ENCODE results near the gene KIF19. TPM values are rescaled to one million over a fixed set of nuclear protein-coding genes. Genes with fewer than 3 reads are reported as not detected.
A peak's percentile ranks its signal among the peaks of the same experiment; 100 is the strongest.

The KIF19 gene
- total and polyA plus RNA-seq, 10 of the 15 experiments (the other 5 are each of a cell fraction or from before 2014, with no cell fraction given): 0.06 to 0.07 TPM; not detected in 8

GRCh38 chr17:74282587-74283370, 43.2 kb upstream of the KIF19 start (continued):
- TF ChIP-seq ZBTB33 (IDR thresholded peaks at IDR 0.05) (no peak), TCF3 (IDR thresholded peaks at IDR 0.05; ENCODE audit: borderline replicate concordance, insufficient read depth, low read depth, low read length) (no peak), ZNF622 (IDR thresholded peaks at IDR 0.05) (no peak), NBN (IDR thresholded peaks at IDR 0.05) (peak; percentile 78), CHD1 (IDR thresholded peaks at IDR 0.05; ENCODE audit: low read depth, low read length) (no peak), MXI1 (IDR thresholded peaks at IDR 0.05; ENCODE audit: low read depth, low read length) (0 out of 2 replicates have a peak, but pooled peaks have one; percentile 17), ATF2 (IDR thresholded peaks at IDR 0.05; ENCODE audit: low read length) (peak; percentile 71), ATF7 (IDR thresholded peaks at IDR 0.05; ENCODE audit: low read depth) (peak; percentile 96), SP1 (IDR thresholded peaks at IDR 0.05; ENCODE audit: low read depth, low read length) (no peak), BACH1 (IDR thresholded peaks at IDR 0.05; ENCODE audit: borderline replicate concordance) (peak; percentile 70; the same call in 1 of the 2 replicates), TCF12 (IDR thresholded peaks at IDR 0.05; ENCODE audit: low read depth, low read length) (peak; percentile 52; the same call in 1 of the 2 replicates), SMARCA5 (IDR thresholded peaks at IDR 0.05) (no peak), IKZF2 (IDR thresholded peaks at IDR 0.05) (peak; percentile 89 to 92), RCOR1 (conservative IDR thresholded peaks at IDR 0.05; ENCODE audit: low read depth, low read length) (no peak), EZH2 (IDR thresholded peaks at IDR 0.05; ENCODE audit: borderline replicate concordance, control insufficient read depth, low read depth, low read length) (no peak)
- TF ChIP-seq, protein P1, sequence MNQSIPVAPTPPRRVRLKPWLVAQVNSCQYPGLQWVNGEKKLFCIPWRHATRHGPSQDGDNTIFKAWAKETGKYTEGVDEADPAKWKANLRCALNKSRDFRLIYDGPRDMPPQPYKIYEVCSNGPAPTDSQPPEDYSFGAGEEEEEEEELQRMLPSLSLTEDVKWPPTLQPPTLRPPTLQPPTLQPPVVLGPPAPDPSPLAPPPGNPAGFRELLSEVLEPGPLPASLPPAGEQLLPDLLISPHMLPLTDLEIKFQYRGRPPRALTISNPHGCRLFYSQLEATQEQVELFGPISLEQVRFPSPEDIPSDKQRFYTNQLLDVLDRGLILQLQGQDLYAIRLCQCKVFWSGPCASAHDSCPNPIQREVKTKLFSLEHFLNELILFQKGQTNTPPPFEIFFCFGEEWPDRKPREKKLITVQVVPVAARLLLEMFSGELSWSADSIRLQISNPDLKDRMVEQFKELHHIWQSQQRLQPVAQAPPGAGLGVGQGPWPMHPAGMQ (IDR thresholded peaks at IDR 0.05; ENCODE audit: borderline replicate concordance): no peak
- TF ChIP-seq, protein P2, sequence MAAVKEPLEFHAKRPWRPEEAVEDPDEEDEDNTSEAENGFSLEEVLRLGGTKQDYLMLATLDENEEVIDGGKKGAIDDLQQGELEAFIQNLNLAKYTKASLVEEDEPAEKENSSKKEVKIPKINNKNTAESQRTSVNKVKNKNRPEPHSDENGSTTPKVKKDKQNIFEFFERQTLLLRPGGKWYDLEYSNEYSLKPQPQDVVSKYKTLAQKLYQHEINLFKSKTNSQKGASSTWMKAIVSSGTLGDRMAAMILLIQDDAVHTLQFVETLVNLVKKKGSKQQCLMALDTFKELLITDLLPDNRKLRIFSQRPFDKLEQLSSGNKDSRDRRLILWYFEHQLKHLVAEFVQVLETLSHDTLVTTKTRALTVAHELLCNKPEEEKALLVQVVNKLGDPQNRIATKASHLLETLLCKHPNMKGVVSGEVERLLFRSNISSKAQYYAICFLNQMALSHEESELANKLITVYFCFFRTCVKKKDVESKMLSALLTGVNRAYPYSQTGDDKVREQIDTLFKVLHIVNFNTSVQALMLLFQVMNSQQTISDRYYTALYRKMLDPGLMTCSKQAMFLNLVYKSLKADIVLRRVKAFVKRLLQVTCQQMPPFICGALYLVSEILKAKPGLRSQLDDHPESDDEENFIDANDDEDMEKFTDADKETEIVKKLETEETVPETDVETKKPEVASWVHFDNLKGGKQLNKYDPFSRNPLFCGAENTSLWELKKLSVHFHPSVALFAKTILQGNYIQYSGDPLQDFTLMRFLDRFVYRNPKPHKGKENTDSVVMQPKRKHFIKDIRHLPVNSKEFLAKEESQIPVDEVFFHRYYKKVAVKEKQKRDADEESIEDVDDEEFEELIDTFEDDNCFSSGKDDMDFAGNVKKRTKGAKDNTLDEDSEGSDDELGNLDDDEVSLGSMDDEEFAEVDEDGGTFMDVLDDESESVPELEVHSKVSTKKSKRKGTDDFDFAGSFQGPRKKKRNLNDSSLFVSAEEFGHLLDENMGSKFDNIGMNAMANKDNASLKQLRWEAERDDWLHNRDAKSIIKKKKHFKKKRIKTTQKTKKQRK (IDR thresholded peaks at IDR 0.05; ENCODE audit: low read depth, low read length): no peak
- TF ChIP-seq, protein P3, sequence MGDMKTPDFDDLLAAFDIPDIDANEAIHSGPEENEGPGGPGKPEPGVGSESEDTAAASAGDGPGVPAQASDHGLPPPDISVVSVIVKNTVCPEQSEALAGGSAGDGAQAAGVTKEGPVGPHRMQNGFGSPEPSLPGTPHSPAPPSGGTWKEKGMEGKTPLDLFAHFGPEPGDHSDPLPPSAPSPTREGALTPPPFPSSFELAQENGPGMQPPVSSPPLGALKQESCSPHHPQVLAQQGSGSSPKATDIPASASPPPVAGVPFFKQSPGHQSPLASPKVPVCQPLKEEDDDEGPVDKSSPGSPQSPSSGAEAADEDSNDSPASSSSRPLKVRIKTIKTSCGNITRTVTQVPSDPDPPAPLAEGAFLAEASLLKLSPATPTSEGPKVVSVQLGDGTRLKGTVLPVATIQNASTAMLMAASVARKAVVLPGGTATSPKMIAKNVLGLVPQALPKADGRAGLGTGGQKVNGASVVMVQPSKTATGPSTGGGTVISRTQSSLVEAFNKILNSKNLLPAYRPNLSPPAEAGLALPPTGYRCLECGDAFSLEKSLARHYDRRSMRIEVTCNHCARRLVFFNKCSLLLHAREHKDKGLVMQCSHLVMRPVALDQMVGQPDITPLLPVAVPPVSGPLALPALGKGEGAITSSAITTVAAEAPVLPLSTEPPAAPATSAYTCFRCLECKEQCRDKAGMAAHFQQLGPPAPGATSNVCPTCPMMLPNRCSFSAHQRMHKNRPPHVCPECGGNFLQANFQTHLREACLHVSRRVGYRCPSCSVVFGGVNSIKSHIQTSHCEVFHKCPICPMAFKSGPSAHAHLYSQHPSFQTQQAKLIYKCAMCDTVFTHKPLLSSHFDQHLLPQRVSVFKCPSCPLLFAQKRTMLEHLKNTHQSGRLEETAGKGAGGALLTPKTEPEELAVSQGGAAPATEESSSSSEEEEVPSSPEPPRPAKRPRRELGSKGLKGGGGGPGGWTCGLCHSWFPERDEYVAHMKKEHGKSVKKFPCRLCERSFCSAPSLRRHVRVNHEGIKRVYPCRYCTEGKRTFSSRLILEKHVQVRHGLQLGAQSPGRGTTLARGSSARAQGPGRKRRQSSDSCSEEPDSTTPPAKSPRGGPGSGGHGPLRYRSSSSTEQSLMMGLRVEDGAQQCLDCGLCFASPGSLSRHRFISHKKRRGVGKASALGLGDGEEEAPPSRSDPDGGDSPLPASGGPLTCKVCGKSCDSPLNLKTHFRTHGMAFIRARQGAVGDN (IDR thresholded peaks at IDR 0.05): no peak; the same call in 1 of the 2 replicates
